K562 (cell line): Measurements from ENCODE around the gene FEM1B. TPM values are rescaled to one million over a fixed set of nuclear protein-coding genes. Genes with fewer than 3 reads are reported as not detected.

Source experiments
- ASH1L ChIP-seq: fragments of 450-650 bp; IDR thresholded peaks from 2 replicates; pipeline ENCODE4 v1.6.1; 2018; ENCODE audit warnings: borderline replicate concordance, mild to moderate bottlenecking, low read depth; ENCODE audit not compliant: partially characterized antibody
- CBX8 ChIP-seq: fragments of 200-600 bp; sonication (generic); IDR thresholded peaks from 2 replicates; pipeline ENCODE4 v1.6.1; 2012; ENCODE audit warnings: borderline replicate concordance, mixed run types, low read depth, mild to moderate bottlenecking, moderate library complexity, mixed read lengths, low read length, control low read depth, inconsistent platforms; ENCODE audit not compliant: poor library complexity, severe bottlenecking; ENCODE audit errors: extremely low read depth
- CC2D1A ChIP-seq: fragments of 450-650 bp; IDR thresholded peaks from 2 replicates; pipeline ENCODE4 v1.6.1; 2017; ENCODE audit warnings: mild to moderate bottlenecking
- EWSR1 ChIP-seq: fragments of 450-650 bp; IDR thresholded peaks from 2 replicates; pipeline ENCODE4 v1.6.1; 2018; ENCODE audit warnings: borderline replicate concordance, mild to moderate bottlenecking, low read depth, moderate library complexity; ENCODE audit not compliant: partially characterized antibody
- HDAC1 ChIP-seq, 2 experiments: fragments of 450-650 bp; IDR thresholded peaks; 2 replicates each; pipeline ENCODE4 v1.6.1; 2016 to 2017; ENCODE audit warnings: inconsistent platforms in 1 of 2, mild to moderate bottlenecking in 1 of 2, moderate library complexity in 1 of 2
- KAT2B ChIP-seq: IDR thresholded peaks from one replicate; pipeline ENCODE4 v1.6.1; 2012; ENCODE audit warnings: low read depth, mild to moderate bottlenecking, control low read depth, inconsistent platforms, low read length, moderate library complexity
- KDM5B ChIP-seq: fragments of 200-600 bp; sonication (generic); IDR thresholded peaks from 2 replicates; pipeline ENCODE4 v1.6.1; 2012; ENCODE audit warnings: low read depth, mild to moderate bottlenecking, moderate library complexity, low read length, control low read depth, inconsistent platforms; ENCODE audit not compliant: insufficient replicate concordance
- KLF6 ChIP-seq: fragments of 250-450 bp; sonication (Bioruptor Pico); IDR thresholded peaks from 2 replicates; pipeline ENCODE4 v1.4.0; 2020; ENCODE audit warnings: mild to moderate bottlenecking, moderate library complexity, borderline replicate concordance
- L3MBTL2 ChIP-seq: fragments of 450-650 bp; IDR thresholded peaks from 2 replicates; pipeline ENCODE4 v1.6.1; 2016; ENCODE audit warnings: mild to moderate bottlenecking, moderate library complexity
- NR2C2 ChIP-seq, 2 experiments: fragments of 200-800 bp in 1 of 2; sonication (Bioruptor generic) in 1 of 2; sonication (generic) in 1 of 2; formaldehyde crosslinking in 1 of 2; IDR thresholded peaks; 2 replicates each; pipeline versions ENCODE4 v1.6.1 to v1.8.0; 2016 to 2022; ENCODE audit warnings: mild to moderate bottlenecking in 1 of 2, missing compliant biosample characterization in 1 of 2, missing genetic modification characterization in 1 of 2, missing genetic modification reagents in 1 of 2
- POLR2H ChIP-seq: IDR thresholded peaks from 2 replicates; pipeline ENCODE4 v1.6.1; 2016; ENCODE audit warnings: missing genetic modification characterization, low read depth, mild to moderate bottlenecking, control low read depth, missing compliant biosample characterization, moderate library complexity
- POLR3G ChIP-seq: IDR thresholded peaks from 2 replicates; pipeline ENCODE4 v1.6.1; 2011; ENCODE audit not compliant: insufficient read length, insufficient replicate concordance; ENCODE audit errors: extremely low read depth
- RAD51 ChIP-seq: fragments of 450-650 bp; IDR thresholded peaks from 2 replicates; pipeline ENCODE4 v1.7.1; 2016; ENCODE audit warnings: low read depth, mild to moderate bottlenecking, borderline replicate concordance
- SAFB2 ChIP-seq: fragments of 200-400 bp; formaldehyde crosslinking; IDR thresholded peaks from 2 replicates; pipeline ENCODE4 v1.6.1; 2018; ENCODE audit warnings: borderline replicate concordance, low read length, low read depth, moderate library complexity; ENCODE audit not compliant: severe bottlenecking
- SIRT6 ChIP-seq: IDR thresholded peaks from one replicate; pipeline ENCODE4 v1.6.1; 2012; ENCODE audit warnings: low read depth, mild to moderate bottlenecking, control low read depth, inconsistent platforms, low read length, moderate library complexity
- SMAD4 ChIP-seq: fragments of 250-450 bp; sonication (Bioruptor Pico); conservative IDR thresholded peaks from 2 replicates; pipeline ENCODE4 v1.8.0; 2021; ENCODE audit warnings: inconsistent platforms, mild to moderate bottlenecking, moderate library complexity
- SMARCE1 ChIP-seq: fragments of 450-650 bp; IDR thresholded peaks from 2 replicates; pipeline ENCODE4 v1.7.1; 2016; ENCODE audit warnings: mild to moderate bottlenecking
- STAT6 ChIP-seq: sonication (generic); formaldehyde crosslinking; IDR thresholded peaks from 2 replicates; pipeline ENCODE4 v1.8.1; 2023; ENCODE audit warnings: mild to moderate bottlenecking, missing genetic modification reagents
- ZBTB49 ChIP-seq: sonication (generic); formaldehyde crosslinking; IDR thresholded peaks from 2 replicates; pipeline ENCODE4 v1.8.0; 2022; ENCODE audit warnings: missing genetic modification reagents, mild to moderate bottlenecking, borderline replicate concordance
- ZC3H8 ChIP-seq: fragments of 450-650 bp; IDR thresholded peaks from 2 replicates; pipeline ENCODE4 v1.6.1; 2017
- ZNF134 ChIP-seq: fragments of 250-450 bp; sonication (Bioruptor Pico); conservative IDR thresholded peaks from 2 replicates; pipeline ENCODE4 v1.4.0; 2020
- ZNF445 ChIP-seq: fragments of 250-450 bp; sonication (Bioruptor Pico); IDR thresholded peaks from 2 replicates; pipeline ENCODE4 v1.4.0; 2020; ENCODE audit warnings: low read depth, mild to moderate bottlenecking, moderate library complexity
- ZNF584 ChIP-seq: fragments of 200-800 bp; sonication (Bioruptor generic); IDR thresholded peaks from 2 replicates; pipeline ENCODE4 v1.6.1; 2016; ENCODE audit warnings: low read depth, mild to moderate bottlenecking, missing genetic modification characterization, missing compliant biosample characterization
- polyA plus RNA-seq, 8 experiments: library from polyadenylated mRNA; depleted of rRNA in 4 of 8; stranded (reverse) in 5 of 8; unstranded in 3 of 8; fragments of >200 nt; fragmentation: Nextera tagmentation in 2 of 8; fragmentation: Illumina TruSeq in 1 of 8; extraction: Ambion mirVana in 2 of 8; extraction: Trizol in 1 of 8; gene quantifications; 2 replicates each; pipeline versions ENCODE4 v1.2.1 to v1.2.3, GENCODE V29; 2011 to 2014; ENCODE audit warnings: inconsistent platforms in 1 of 8, missing spikeins in 1 of 8
- total RNA-seq, 7 experiments: library from RNA; depleted of rRNA in 6 of 7; stranded (reverse); fragments of >200 nt in 6 of 7; fragmentation: Illumina TruSeq in 2 of 7; extraction: Trizol in 2 of 7; gene quantifications; 2 replicates each; pipeline versions ENCODE4 v1.2.1 to v1.2.3, GENCODE V29; 2011 to 2021; ENCODE audit warnings: low replicate concordance in 1 of 7

The FEM1B gene
- total and polyA plus RNA-seq, 9 of the 15 experiments (the other 6 are each of a cell fraction or from before 2014, with no cell fraction given), result 5.9 to 61.6 (median 20.1) TPM

- TF ChIP-seq ZNF584 (CRISPR knock-in tag) (no peak), CC2D1A (no peak), HDAC1 (IDR thresholded peaks at IDR 0.05) (peak in 1 of 2 experiments; percentile 97; a peak in 2 of 4 replicates), KLF6 (CRISPR knock-in tag) (no peak), ZNF445 (CRISPR knock-in tag) (no peak), SMAD4 (peak; percentile 45; the same call in 1 of the 2 replicates), SIRT6 (no peak), SAFB2 (no peak), L3MBTL2 (peak; percentile 98), STAT6 (CRISPR knock-in tag) (no peak), CBX8 (no peak), RAD51 (peak; percentile 71; the same call in 1 of the 2 replicates), KAT2B (no peak), ZNF134 (no peak), NR2C2 (CRISPR knock-in tag; IDR thresholded peaks at IDR 0.05) (peak; percentile 63), NR2C2 (tag; IDR thresholded peaks at IDR 0.05) (peak; percentile 85), ZC3H8 (no peak), ZBTB49 (no peak), KDM5B (peak; percentile 83), POLR2H (tag) (peak; percentile 40; the same call in 1 of the 2 replicates), POLR3G (no peak), EWSR1 (no peak), SMARCE1 (peak; percentile 49; the same call in 1 of the 2 replicates), ASH1L (no peak)
Observed at GRCh38 chr15:68229386-68230156, 48.0 kb upstream of the FEM1B start, which contains the start of gene CLN6 (continued).
